HepG2 (cell line): ENCODE results near the gene ENTPD7. TPM values are rescaled to one million over a fixed set of nuclear protein-coding genes. Genes with fewer than 3 reads are reported as not detected.

Experiments
- AGO1 ChIP-seq: fragments of 200-400 bp; formaldehyde crosslinking; IDR thresholded peaks from 2 replicates; pipeline ENCODE4 v1.6.1; 2017; ENCODE audit warnings: mild to moderate bottlenecking, low read depth, low read length, moderate library complexity; ENCODE audit not compliant: poor library complexity, severe bottlenecking
- BHLHE40 ChIP-seq: IDR thresholded peaks from 2 replicates; pipeline ENCODE4 v1.6.1; 2011; ENCODE audit warnings: low read length, improper control_type of control experiment
- CBX5 ChIP-seq: sonication (generic); formaldehyde crosslinking; IDR thresholded peaks from 2 replicates; pipeline ENCODE4 v1.4.0; 2020; ENCODE audit warnings: missing genetic modification reagents, borderline replicate concordance
- CHD4 ChIP-seq: fragments of 200-600 bp; sonication (generic); IDR thresholded peaks from 2 replicates; pipeline ENCODE4 v1.7.0; 2017; ENCODE audit warnings: mild to moderate bottlenecking, low read length, borderline replicate concordance
- ELF4 ChIP-seq: sonication (generic); formaldehyde crosslinking; IDR thresholded peaks from 2 replicates; pipeline ENCODE4 v1.5.0; 2020; ENCODE audit warnings: missing genetic modification reagents, mild to moderate bottlenecking, moderate library complexity, borderline replicate concordance
- HINFP ChIP-seq: sonication (generic); formaldehyde crosslinking; IDR thresholded peaks from 2 replicates; pipeline ENCODE4 v1.4.0; 2020; ENCODE audit warnings: low read depth, mild to moderate bottlenecking, missing genetic modification reagents
- IRF9 ChIP-seq: sonication (generic); formaldehyde crosslinking; IDR thresholded peaks from 2 replicates; pipeline ENCODE4 v1.8.0; 2022; ENCODE audit warnings: missing genetic modification reagents, mild to moderate bottlenecking, borderline replicate concordance
- KMT2A ChIP-seq: sonication (generic); formaldehyde crosslinking; IDR thresholded peaks from 2 replicates; pipeline ENCODE4 v1.4.0; 2020; ENCODE audit warnings: missing genetic modification reagents
- LCORL ChIP-seq, 2 experiments: fragments of 450-650 bp in 1 of 2; sonication (generic) in 1 of 2; formaldehyde crosslinking in 1 of 2; IDR thresholded peaks; 2 replicates each; pipeline versions ENCODE4 v1.5.0 to v1.6.1; 2017 to 2020; ENCODE audit warnings: antibody characterized with exemption in 1 of 2, missing genetic modification reagents in 1 of 2
- MLLT10 ChIP-seq: sonication (generic); formaldehyde crosslinking; IDR thresholded peaks from 2 replicates; pipeline ENCODE4 v1.4.0; 2020; ENCODE audit warnings: missing genetic modification reagents
- POLR2AphosphoS5 ChIP-seq: IDR thresholded peaks from 2 replicates; pipeline ENCODE4 v1.6.1; 2012; ENCODE audit warnings: low read depth, low read length
- PRDM15 ChIP-seq: sonication (generic); formaldehyde crosslinking; IDR thresholded peaks from 2 replicates; pipeline ENCODE4 v1.4.0; 2020; ENCODE audit warnings: missing genetic modification reagents
- REPIN1 ChIP-seq: sonication (generic); formaldehyde crosslinking; IDR thresholded peaks from 2 replicates; pipeline ENCODE4 v1.8.0; 2022; ENCODE audit warnings: missing genetic modification reagents, low read depth, mild to moderate bottlenecking, borderline replicate concordance
- ZBTB3 ChIP-seq: sonication (generic); formaldehyde crosslinking; IDR thresholded peaks from 2 replicates; pipeline ENCODE4 v1.4.0; 2020; ENCODE audit warnings: low read depth, mild to moderate bottlenecking, moderate library complexity, missing genetic modification reagents, borderline replicate concordance
- ZMAT3 ChIP-seq: sonication (generic); formaldehyde crosslinking; conservative IDR thresholded peaks from 2 replicates; pipeline ENCODE4 v1.7.0; 2021; ENCODE audit warnings: missing genetic modification reagents
- polyA plus RNA-seq, 8 experiments: library from polyadenylated mRNA; depleted of rRNA in 3 of 8; stranded (reverse) in 7 of 8; unstranded in 1 of 8; fragments of >200 nt; fragmentation: Illumina TruSeq in 4 of 8; extraction: Trizol in 4 of 8; gene quantifications; 2 replicates each; pipeline versions ENCODE4 v1.2.1 to v1.2.3, GENCODE V29; 2011 to 2016; ENCODE audit warnings: low read depth in 4 of 8, missing spikeins in 1 of 8, mixed read lengths in 1 of 8; ENCODE audit not compliant: insufficient read depth in 1 of 8
- total RNA-seq, 5 experiments: library from RNA; depleted of rRNA; stranded (reverse); fragments of >200 nt; fragmentation: Illumina TruSeq; extraction: Trizol; gene quantifications; 2 replicates each; pipeline ENCODE4 v1.2.3, GENCODE V29; 2016; ENCODE audit warnings: low read depth in 1 of 5
- TF ChIP-seq, protein P1 (sequence below): sonication (generic); formaldehyde crosslinking; IDR thresholded peaks from 2 replicates; pipeline ENCODE4 v1.4.0; 2020; ENCODE audit warnings: mild to moderate bottlenecking, low read depth, missing genetic modification reagents
- TF ChIP-seq, protein P2 (sequence below): sonication (generic); formaldehyde crosslinking; IDR thresholded peaks from 2 replicates; pipeline ENCODE4 v1.8.1; 2023; ENCODE audit warnings: mild to moderate bottlenecking, inconsistent platforms, moderate library complexity, missing genetic modification reagents, borderline replicate concordance

The ENTPD7 gene
- total and polyA plus RNA-seq, 2 of the 13 experiments (the other 11 are each of a cell fraction or from before 2014, with no cell fraction given), result 7.6 to 36.5 TPM

GRCh38 chr10:99732033-99732842 lies 72.9 kb downstream of the ENTPD7 start, which contains the start of the genes COX15 and CUTC (continued):
- TF ChIP-seq KMT2A (CRISPR knock-in tag), result peak; percentile 76
- peak; percentile 49; the same call in 1 of the 2 replicates for TF ChIP-seq CBX5 (CRISPR knock-in tag)
- peak; percentile 49 for TF ChIP-seq IRF9 (CRISPR knock-in tag)
- TF ChIP-seq, protein P1, sequence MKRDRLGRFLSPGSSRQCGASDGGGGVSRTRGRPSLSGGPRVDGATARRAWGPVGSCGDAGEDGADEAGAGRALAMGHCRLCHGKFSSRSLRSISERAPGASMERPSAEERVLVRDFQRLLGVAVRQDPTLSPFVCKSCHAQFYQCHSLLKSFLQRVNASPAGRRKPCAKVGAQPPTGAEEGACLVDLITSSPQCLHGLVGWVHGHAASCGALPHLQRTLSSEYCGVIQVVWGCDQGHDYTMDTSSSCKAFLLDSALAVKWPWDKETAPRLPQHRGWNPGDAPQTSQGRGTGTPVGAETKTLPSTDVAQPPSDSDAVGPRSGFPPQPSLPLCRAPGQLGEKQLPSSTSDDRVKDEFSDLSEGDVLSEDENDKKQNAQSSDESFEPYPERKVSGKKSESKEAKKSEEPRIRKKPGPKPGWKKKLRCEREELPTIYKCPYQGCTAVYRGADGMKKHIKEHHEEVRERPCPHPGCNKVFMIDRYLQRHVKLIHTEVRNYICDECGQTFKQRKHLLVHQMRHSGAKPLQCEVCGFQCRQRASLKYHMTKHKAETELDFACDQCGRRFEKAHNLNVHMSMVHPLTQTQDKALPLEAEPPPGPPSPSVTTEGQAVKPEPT (CRISPR knock-in tag), result no peak
- TF ChIP-seq ZMAT3 (CRISPR knock-in tag), result peak; percentile 79
- no peak for TF ChIP-seq PRDM15 (CRISPR knock-in tag)
- no peak for TF ChIP-seq LCORL (IDR thresholded peaks at IDR 0.05)
- TF ChIP-seq LCORL (CRISPR knock-in tag; IDR thresholded peaks at IDR 0.05), result peak; percentile 37; the same call in 1 of the 2 replicates
- no peak for TF ChIP-seq HINFP
- TF ChIP-seq CHD4, result no peak
- peak; percentile 37 for TF ChIP-seq AGO1
- TF ChIP-seq, protein P2, sequence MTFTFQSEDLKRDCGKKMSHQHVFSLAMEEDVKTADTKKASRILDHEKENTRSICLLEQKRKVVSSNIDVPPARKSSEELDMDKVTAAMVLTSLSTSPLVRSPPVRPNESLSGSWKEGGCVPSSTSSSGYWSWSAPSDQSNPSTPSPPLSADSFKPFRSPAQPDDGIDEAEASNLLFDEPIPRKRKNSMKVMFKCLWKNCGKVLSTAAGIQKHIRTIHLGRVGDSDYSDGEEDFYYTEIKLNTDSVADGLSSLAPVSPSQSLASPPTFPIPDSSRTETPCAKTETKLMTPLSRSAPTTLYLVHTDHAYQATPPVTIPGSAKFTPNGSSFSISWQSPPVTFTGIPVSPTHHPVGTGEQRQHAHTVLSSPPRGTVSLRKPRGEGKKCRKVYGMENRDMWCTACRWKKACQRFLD (CRISPR knock-in tag), result 0 out of 2 replicates have a peak, but pooled peaks have one; percentile 71
- 0 out of 2 replicates have a peak, but pooled peaks have one; percentile 37 for TF ChIP-seq REPIN1 (CRISPR knock-in tag)
- TF ChIP-seq ELF4 (CRISPR knock-in tag), result no peak; the same call in 1 of the 2 replicates
- TF ChIP-seq BHLHE40, result peak; percentile 53; the same call in 1 of the 2 replicates
- TF ChIP-seq MLLT10, result no peak
- TF ChIP-seq ZBTB3 (CRISPR knock-in tag), result 0 out of 2 replicates have a peak, but pooled peaks have one; percentile 31
- peak; percentile 89 for TF ChIP-seq POLR2AphosphoS5
